HepG2 (cell line): Measurements from ENCODE around the gene PRKCE. TPM values are rescaled to one million over a fixed set of nuclear protein-coding genes. Genes with fewer than 3 reads are reported as not detected.

Source experiments
- ATAC-seq: fragments of 200-7000 bp; cut with Tn5 transposase; 3 replicates; pipeline ENCODE4 v1.9.1; 2020; ENCODE audit warnings: mild to moderate bottlenecking, moderate library complexity
- BruUV-seq: library from RNA; stranded (reverse); fragments of 400-500 nt; replicated peaks from 2 replicates; lab custom pipeline; 2021; lab: Mats Ljungman, UMichigan
- CTCF ChIA-PET: fragments of 300-600 bp; formaldehyde crosslinking; extraction: SDS; loops from one replicate; lab custom pipeline; 2021; ENCODE audit warnings: low total read pairs, inconsistent platforms, low intra/inter-chr PET ratio; lab: Yijun Ruan, JAX
- POLR2A ChIA-PET: fragments of 350-600 bp; sonication (Branson Sonifier 250); formaldehyde crosslinking; loops from one replicate; lab custom pipeline; 2020; ENCODE audit warnings: antibody characterized with exemption, inconsistent platforms; lab: Yijun Ruan, JAX
- DNase-seq: peaks from one replicate; pipeline ENCODE4 v3.0.0-alpha.2; 2015; ENCODE audit warnings: low spot score
- FAIRE-seq: peaks from 3 replicates; lab custom pipeline; 2011; peaks lifted over from hg19 to GRCh38; lab: Jason Lieb, UNC
- H2AFZ ChIP-seq: one replicate; pipeline ENCODE4 v1.6.1; 2011; ENCODE audit warnings: low read length, inconsistent platforms
- H3K27ac ChIP-seq: fragments of 300-600 bp; 3 replicates; pipeline ENCODE4 v1.8.0; 2011; ENCODE audit warnings: mixed run types, mild to moderate bottlenecking, mixed read lengths, low read length, inconsistent platforms; ENCODE audit not compliant: insufficient read depth; ENCODE audit errors: extremely low read length
- H3K27me3 ChIP-seq, 2 experiments: fragments of 200-600 bp in 1 of 2; 2 replicates in 1 of 2; 3 replicates in 1 of 2; pipeline versions ENCODE4 v1.6.0 to v1.8.0; 2011; ENCODE audit warnings: low read length in 2 of 2, mild to moderate bottlenecking in 2 of 2, moderate library complexity in 2 of 2, inconsistent platforms in 1 of 2; ENCODE audit not compliant: insufficient read depth in 2 of 2, control insufficient read depth in 1 of 2
- H3K36me3 ChIP-seq, 2 experiments: fragments of 200-600 bp in 1 of 2; replicated peaks in 1 of 2; 2 replicates in 1 of 2; 3 replicates in 1 of 2; pipeline versions ENCODE4 v1.5.1 to v1.8.0; 2011; ENCODE audit warnings: low read length in 2 of 2, inconsistent platforms in 1 of 2; ENCODE audit not compliant: insufficient read depth in 2 of 2, control insufficient read depth in 1 of 2
- H3K4me1 ChIP-seq: 2 replicates; pipeline ENCODE4 v1.5.1; 2012; ENCODE audit warnings: low read length, inconsistent platforms; ENCODE audit not compliant: insufficient read depth
- H3K4me2 ChIP-seq: 2 replicates; pipeline ENCODE4 v1.6.0; 2011; ENCODE audit warnings: low read depth, low read length, inconsistent platforms
- H3K4me3 ChIP-seq, 3 experiments: fragments of 200-600 bp in 1 of 3; sonication (generic), shearing (Covaris generic) in 1 of 3; replicated peaks in 1 of 3; 2 replicates each; pipeline ENCODE4 v1.5.1; 2011 to 2016; ENCODE audit warnings: low read length in 3 of 3, inconsistent platforms in 2 of 3, low read depth in 2 of 3, mild to moderate bottlenecking in 2 of 3, control low read depth in 1 of 3, mixed read lengths in 1 of 3; ENCODE audit not compliant: insufficient read depth in 1 of 3
- H3K79me2 ChIP-seq: one replicate; pipeline ENCODE4 v1.6.1; 2011; ENCODE audit warnings: low read length, inconsistent platforms; ENCODE audit not compliant: insufficient read depth
- H3K9ac ChIP-seq: 2 replicates; pipeline ENCODE4 v1.6.0; 2011; ENCODE audit warnings: mild to moderate bottlenecking, low read depth, low read length, inconsistent platforms; ENCODE audit not compliant: insufficient read depth
- H3K9me3 ChIP-seq: 2 replicates; pipeline ENCODE4 v1.5.1; 2012; ENCODE audit warnings: mild to moderate bottlenecking, low read length
- H4K20me1 ChIP-seq: 2 replicates; pipeline ENCODE4 v1.6.0; 2011; ENCODE audit warnings: inconsistent platforms, mild to moderate bottlenecking, low read length, moderate library complexity; ENCODE audit not compliant: insufficient read depth
- ARID2 ChIP-seq: sonication (generic); formaldehyde crosslinking; IDR thresholded peaks from 2 replicates; pipeline ENCODE4 v1.8.1; 2022; ENCODE audit warnings: mild to moderate bottlenecking, missing genetic modification reagents, borderline replicate concordance
- ARID4A ChIP-seq: sonication (generic); formaldehyde crosslinking; IDR thresholded peaks from 2 replicates; pipeline ENCODE4 v1.5.0; 2020; ENCODE audit warnings: mild to moderate bottlenecking, missing genetic modification reagents, borderline replicate concordance
- DNMT1 ChIP-seq: sonication (generic); formaldehyde crosslinking; IDR thresholded peaks from 2 replicates; pipeline ENCODE4 v1.5.1; 2020; ENCODE audit warnings: mild to moderate bottlenecking, missing genetic modification reagents
- NFRKB ChIP-seq: fragments of 450-650 bp; IDR thresholded peaks from 2 replicates; pipeline ENCODE4 v1.6.1; 2017
- PCBP2 ChIP-seq: fragments of 200-400 bp; formaldehyde crosslinking; optimal IDR thresholded peaks from 2 replicates; pipeline ENCODE3; 2018; ENCODE audit warnings: low read length, low read depth; ENCODE audit not compliant: poor library complexity, severe bottlenecking
- RXRA ChIP-seq: sonication (generic); formaldehyde crosslinking; IDR thresholded peaks from 2 replicates; pipeline ENCODE4 v1.5.1; 2020; ENCODE audit warnings: missing genetic modification reagents
- TERF1 ChIP-seq: sonication (generic); formaldehyde crosslinking; IDR thresholded peaks from 2 replicates; pipeline ENCODE4 v1.8.0; 2022; ENCODE audit warnings: mild to moderate bottlenecking, missing genetic modification reagents, moderate library complexity
- TRIM22 ChIP-seq: fragments of 450-650 bp; IDR thresholded peaks from 2 replicates; pipeline ENCODE4 v1.6.1; 2017
- ZEB1 ChIP-seq: IDR thresholded peaks from 2 replicates; pipeline ENCODE4 v1.6.1; 2012; ENCODE audit warnings: mild to moderate bottlenecking, low read depth, inconsistent platforms; ENCODE audit not compliant: insufficient replicate concordance
- ZNF660 ChIP-seq: sonication (generic); formaldehyde crosslinking; IDR thresholded peaks from 2 replicates; pipeline ENCODE4 v1.5.1; 2020; ENCODE audit warnings: mild to moderate bottlenecking, low read depth, missing genetic modification reagents, borderline replicate concordance
- WGBS: methylation state at CpG from one replicate; pipeline ENCODE4 v1.1.6; 2017; ENCODE audit warnings: low lambda C conversion rate; 5-methylcytosine and 5-hydroxymethylcytosine counted together
- in situ Hi-C: cut with HindIII; loops from 2 replicates; pipeline ENCODE4 v1.10.0; 2017; ENCODE audit warnings: low pct_unique_long_range_greater_than_20kb; ENCODE audit not compliant: extremely low pct_ligation_motif_present
- intact Hi-C: fragments of 100-400 bp; cut with micrococcal nuclease; formaldehyde crosslinking; loops from one replicate; pipeline ENCODE4 v1.10.0; 2022; ENCODE audit not compliant: unreplicated experiment
- polyA plus RNA-seq, 8 experiments: library from polyadenylated mRNA; depleted of rRNA in 3 of 8; stranded (reverse) in 7 of 8; unstranded in 1 of 8; fragments of >200 nt; fragmentation: Illumina TruSeq in 4 of 8; extraction: Trizol in 4 of 8; gene quantifications; 2 replicates each; pipeline versions ENCODE4 v1.2.1 to v1.2.3, GENCODE V29; 2011 to 2016; ENCODE audit warnings: low read depth in 4 of 8, missing spikeins in 1 of 8, mixed read lengths in 1 of 8; ENCODE audit not compliant: insufficient read depth in 1 of 8
- total RNA-seq, 5 experiments: library from RNA; depleted of rRNA; stranded (reverse); fragments of >200 nt; fragmentation: Illumina TruSeq; extraction: Trizol; gene quantifications; 2 replicates each; pipeline ENCODE4 v1.2.3, GENCODE V29; 2016; ENCODE audit warnings: low read depth in 1 of 5
- TF ChIP-seq, protein P1 (sequence below): sonication (generic); IDR thresholded peaks from 2 replicates; pipeline ENCODE4 v1.6.1; 2016; ENCODE audit warnings: low read depth, borderline replicate concordance
- TF ChIP-seq, protein P2 (sequence below): sonication (generic); formaldehyde crosslinking; IDR thresholded peaks from 2 replicates; pipeline ENCODE4 v1.4.0; 2020; ENCODE audit warnings: mild to moderate bottlenecking, missing genetic modification reagents
- TF ChIP-seq, protein P3 (sequence below): sonication (generic); formaldehyde crosslinking; conservative IDR thresholded peaks from 2 replicates; pipeline ENCODE4 v1.8.0; 2022; ENCODE audit warnings: mild to moderate bottlenecking, moderate library complexity, missing genetic modification reagents

Gene PRKCE
- total and polyA plus RNA-seq, 2 of the 13 experiments (the other 11 are each of a cell fraction or from before 2014, with no cell fraction given), result 1.0 to 3.9 TPM

- H3K79me2 ChIP-seq, result no peaks in the 10 kb centered on the region
- H3K27ac ChIP-seq, result no peak overlapping the region
- no TSS peak for BruUV-seq
- intact Hi-C loops (no loop called here), in situ Hi-C loops (no loop called here)
- no peaks in the 10 kb centered on the region for H4K20me1 ChIP-seq
- peaks cover 62% of the 10 kb centered on the region for H3K4me1 ChIP-seq
- no peak overlapping the region for H3K9ac ChIP-seq
- no peaks in the 10 kb centered on the region for H3K9me3 ChIP-seq
- no peaks in the 10 kb centered on the region for H3K27me3 ChIP-seq
- ChIA-PET CTCF (no interaction called here), POLR2A (no interaction called here)
- no peak for FAIRE-seq
- no peak overlapping the region for H3K4me3 ChIP-seq
- WGBS, result 94% methylated on average over 4 of the region's 4 CpGs
- H3K36me3 ChIP-seq, result no peaks in the 10 kb centered on the region
- no peak for DNase-seq
- ATAC-seq, result no peak
- H3K4me2 ChIP-seq, result no peak overlapping the region
- H2AFZ ChIP-seq, result no peak overlapping the region
- TF ChIP-seq ZEB1 (no peak), ARID4A (no peak), TRIM22 (no peak), DNMT1 (no peak), RXRA (CRISPR knock-in tag) (no peak), TERF1 (CRISPR knock-in tag) (no peak), ZNF660 (no peak), PCBP2 (peak; percentile 48), NFRKB (no peak), ARID2 (CRISPR knock-in tag) (no peak)
- TF ChIP-seq, protein P1, sequence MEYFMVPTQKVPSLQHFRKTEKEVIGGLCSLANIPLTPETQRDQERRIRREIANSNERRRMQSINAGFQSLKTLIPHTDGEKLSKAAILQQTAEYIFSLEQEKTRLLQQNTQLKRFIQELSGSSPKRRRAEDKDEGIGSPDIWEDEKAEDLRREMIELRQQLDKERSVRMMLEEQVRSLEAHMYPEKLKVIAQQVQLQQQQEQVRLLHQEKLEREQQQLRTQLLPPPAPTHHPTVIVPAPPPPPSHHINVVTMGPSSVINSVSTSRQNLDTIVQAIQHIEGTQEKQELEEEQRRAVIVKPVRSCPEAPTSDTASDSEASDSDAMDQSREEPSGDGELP, result no peak
- TF ChIP-seq, protein P2, sequence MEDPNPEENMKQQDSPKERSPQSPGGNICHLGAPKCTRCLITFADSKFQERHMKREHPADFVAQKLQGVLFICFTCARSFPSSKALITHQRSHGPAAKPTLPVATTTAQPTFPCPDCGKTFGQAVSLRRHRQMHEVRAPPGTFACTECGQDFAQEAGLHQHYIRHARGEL (CRISPR knock-in tag), result no peak
- TF ChIP-seq, protein P3, sequence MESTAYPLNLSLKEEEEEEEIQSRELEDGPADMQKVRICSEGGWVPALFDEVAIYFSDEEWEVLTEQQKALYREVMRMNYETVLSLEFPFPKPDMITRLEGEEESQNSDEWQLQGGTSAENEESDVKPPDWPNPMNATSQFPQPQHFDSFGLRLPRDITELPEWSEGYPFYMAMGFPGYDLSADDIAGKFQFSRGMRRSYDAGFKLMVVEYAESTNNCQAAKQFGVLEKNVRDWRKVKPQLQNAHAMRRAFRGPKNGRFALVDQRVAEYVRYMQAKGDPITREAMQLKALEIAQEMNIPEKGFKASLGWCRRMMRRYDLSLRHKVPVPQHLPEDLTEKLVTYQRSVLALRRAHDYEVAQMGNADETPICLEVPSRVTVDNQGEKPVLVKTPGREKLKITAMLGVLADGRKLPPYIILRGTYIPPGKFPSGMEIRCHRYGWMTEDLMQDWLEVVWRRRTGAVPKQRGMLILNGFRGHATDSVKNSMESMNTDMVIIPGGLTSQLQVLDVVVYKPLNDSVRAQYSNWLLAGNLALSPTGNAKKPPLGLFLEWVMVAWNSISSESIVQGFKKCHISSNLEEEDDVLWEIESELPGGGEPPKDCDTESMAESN (CRISPR knock-in tag), result peak; percentile 97
Observed at GRCh38 chr2:46039543-46040303, 388.2 kb downstream of the PRKCE start.
